Thoracic aorta (tissue), 2 donors: ENCODE measurements around the gene MICALL2. TPM values are rescaled to one million over a fixed set of nuclear protein-coding genes. Genes with fewer than 3 reads are reported as not detected.
A peak's percentile ranks its signal among the peaks of the same experiment; 100 is the strongest.

Experiments
- ATAC-seq: fragments of 150-250 bp; one replicate; pipeline ENCODE4 v1.8.0; 2017; ENCODE audit warnings: low read depth; ENCODE audit not compliant: insufficient number of reproducible peaks, low FRiP score
- DNase-seq: peaks from one replicate; pipeline ENCODE4 v3.0.0-alpha.2; 2020; ENCODE audit warnings: low spot score
- H3K27ac ChIP-seq, 2 donors: fragments of 200-600 bp; sonication (generic); 1 replicate in 1 of 2; 2 replicates in 1 of 2; pipeline ENCODE4 v1.5.1; 2016; ENCODE audit warnings: mild to moderate bottlenecking in 2 of 2, moderate library complexity in 2 of 2
- H3K27me3 ChIP-seq: fragments of 200-600 bp; sonication (generic); replicated peaks from 2 replicates; pipeline ENCODE4 v1.6.0; 2016; ENCODE audit warnings: mild to moderate bottlenecking; ENCODE audit not compliant: insufficient read depth
- H3K36me3 ChIP-seq: fragments of 200-600 bp; sonication (generic); one replicate; pipeline ENCODE4 v1.5.1; 2016
- H3K4me1 ChIP-seq, 2 donors: fragments of 200-600 bp; sonication (generic); 1 replicate in 1 of 2; 2 replicates in 1 of 2; pipeline versions ENCODE4 v1.5.1 to v1.6.0; 2016; ENCODE audit warnings: low read depth in 2 of 2, mild to moderate bottlenecking in 1 of 2; ENCODE audit not compliant: control insufficient read depth in 1 of 2
- H3K4me3 ChIP-seq: fragments of 200-600 bp; sonication (generic); 2 replicates; pipeline ENCODE4 v1.5.1; 2016; ENCODE audit warnings: mild to moderate bottlenecking
- H3K9me3 ChIP-seq: fragments of 200-600 bp; sonication (generic); 2 replicates; pipeline ENCODE4 v1.5.1; 2016
- total RNA-seq, 2 donors: library from RNA; depleted of rRNA; stranded (reverse); fragments of >200 nt; gene quantifications; one replicate each; pipeline versions ENCODE4 v1.1.0 to v1.2.3, GENCODE V29; 2016
- TF ChIP-seq, protein P1 (sequence below): fragments of 200-600 bp; sonication (generic); IDR thresholded peaks from one replicate; pipeline ENCODE4 v1.5.1; 2019; ENCODE audit warnings: antibody characterized with exemption

MICALL2 gene
- total RNA-seq, 2 donors from 2014 or later: 71.7 to 80.0 TPM

DNA sequence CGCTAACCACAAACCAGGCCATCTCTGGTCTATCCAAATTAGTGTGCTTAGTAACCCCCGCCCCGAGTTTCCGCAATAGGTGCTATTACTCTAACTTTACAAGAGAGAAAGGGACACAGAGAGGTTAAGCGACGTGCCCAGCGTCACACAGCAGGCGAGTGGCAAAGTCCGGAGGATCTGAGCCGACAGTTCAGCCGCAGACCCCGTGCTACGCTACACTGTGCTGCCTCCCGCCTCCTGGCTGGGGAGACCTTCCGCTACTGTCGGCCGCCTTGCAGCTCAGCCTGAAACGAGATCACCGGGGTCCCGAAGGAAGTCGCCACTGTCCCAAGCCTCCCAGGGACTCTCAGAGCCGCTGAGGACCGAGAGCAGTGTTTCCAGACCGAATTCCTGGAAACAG is 44.1 kb upstream of the MICALL2 start:
- DNase-seq (no peak), ATAC-seq (no peak)
- no peaks in the 10 kb centered on the region for H3K9me3 ChIP-seq
- H3K27me3 ChIP-seq: no peaks in the 10 kb centered on the region
- no peak overlapping the region for H3K27ac ChIP-seq
- peaks cover 16 to 20% of the 10 kb centered on the region in 2 donors for H3K4me1 ChIP-seq
- TF ChIP-seq, protein P1, sequence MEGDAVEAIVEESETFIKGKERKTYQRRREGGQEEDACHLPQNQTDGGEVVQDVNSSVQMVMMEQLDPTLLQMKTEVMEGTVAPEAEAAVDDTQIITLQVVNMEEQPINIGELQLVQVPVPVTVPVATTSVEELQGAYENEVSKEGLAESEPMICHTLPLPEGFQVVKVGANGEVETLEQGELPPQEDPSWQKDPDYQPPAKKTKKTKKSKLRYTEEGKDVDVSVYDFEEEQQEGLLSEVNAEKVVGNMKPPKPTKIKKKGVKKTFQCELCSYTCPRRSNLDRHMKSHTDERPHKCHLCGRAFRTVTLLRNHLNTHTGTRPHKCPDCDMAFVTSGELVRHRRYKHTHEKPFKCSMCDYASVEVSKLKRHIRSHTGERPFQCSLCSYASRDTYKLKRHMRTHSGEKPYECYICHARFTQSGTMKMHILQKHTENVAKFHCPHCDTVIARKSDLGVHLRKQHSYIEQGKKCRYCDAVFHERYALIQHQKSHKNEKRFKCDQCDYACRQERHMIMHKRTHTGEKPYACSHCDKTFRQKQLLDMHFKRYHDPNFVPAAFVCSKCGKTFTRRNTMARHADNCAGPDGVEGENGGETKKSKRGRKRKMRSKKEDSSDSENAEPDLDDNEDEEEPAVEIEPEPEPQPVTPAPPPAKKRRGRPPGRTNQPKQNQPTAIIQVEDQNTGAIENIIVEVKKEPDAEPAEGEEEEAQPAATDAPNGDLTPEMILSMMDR: no peak
- H3K4me3 ChIP-seq: peak overlapping the region; percentile 100
- H3K36me3 ChIP-seq: peaks cover 32% of the 10 kb centered on the region

DNA sequence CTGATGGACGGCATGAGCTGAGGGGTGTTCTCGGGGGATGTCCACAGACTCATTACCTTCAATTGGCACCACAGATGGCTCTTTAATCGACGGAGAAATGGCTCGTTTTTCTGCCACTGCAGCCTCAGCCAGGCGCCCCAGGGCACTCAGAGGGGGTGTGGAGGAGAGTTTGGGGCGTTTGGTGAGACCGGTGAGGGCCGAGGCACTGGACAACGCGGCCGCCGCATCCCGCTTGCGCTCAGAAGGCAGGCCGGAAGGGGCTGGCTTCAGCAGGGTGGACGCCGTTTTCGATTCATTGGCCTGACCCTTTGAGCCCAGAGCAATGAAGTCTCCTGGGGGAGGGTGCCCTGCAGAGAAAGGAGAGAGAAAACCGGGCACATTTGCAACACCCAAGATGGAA is 43.6 kb upstream of the MICALL2 start:
- ATAC-seq: no peak
- TF ChIP-seq, protein P1: no peak
- peaks cover 37% of the 10 kb centered on the region for H3K36me3 ChIP-seq

DNA sequence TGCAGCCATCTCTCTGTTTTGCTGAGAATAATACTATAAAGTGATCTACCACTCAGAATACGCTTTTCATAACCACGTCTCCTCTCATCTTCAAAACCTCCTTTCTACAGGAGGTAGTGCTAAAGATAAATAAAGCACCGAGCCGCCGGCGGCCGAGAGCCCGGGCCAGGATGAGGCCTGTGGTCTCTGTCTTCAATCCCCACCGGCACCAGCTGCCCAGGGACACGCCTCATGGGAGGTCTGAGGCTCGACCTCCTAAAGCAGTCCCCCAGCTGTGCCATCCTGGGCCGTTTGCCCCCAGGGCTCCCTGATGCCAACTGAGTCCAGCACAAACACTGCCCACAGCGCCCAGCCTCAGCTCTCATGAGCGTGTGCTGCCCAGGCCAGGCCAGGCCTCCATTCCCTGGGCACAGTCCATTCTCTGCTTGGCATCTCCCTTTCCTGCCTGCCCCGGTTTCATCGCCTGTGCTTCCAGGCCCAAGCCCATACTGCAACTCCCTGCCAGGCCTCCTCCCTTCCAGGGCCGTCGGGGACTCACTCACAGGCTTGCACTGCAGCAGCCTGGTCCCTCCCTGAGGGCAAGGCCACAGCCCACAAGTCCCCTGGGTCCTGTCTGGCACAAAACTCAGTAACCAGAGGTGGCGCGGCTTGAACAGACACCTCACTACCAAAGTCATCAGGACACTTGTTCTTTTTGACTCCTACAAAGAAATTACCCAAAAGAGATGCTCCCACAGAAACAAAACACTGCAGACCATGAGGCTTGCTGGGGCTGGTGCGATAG is 42.4 kb upstream of the MICALL2 start:
- Histone ChIP-seq H3K4me3 (no peak overlapping the region), H3K9me3 (no peaks in the 10 kb centered on the region), H3K36me3 (peaks cover 49% of the 10 kb centered on the region)

More for the DNA sequence above, 43.6 kb upstream of the MICALL2 start:
- H3K4me3 ChIP-seq: peak overlapping the region; percentile 100
- H3K27me3 ChIP-seq: no peaks in the 10 kb centered on the region
- no peak for DNase-seq
- no peak overlapping the region for H3K27ac ChIP-seq
- H3K9me3 ChIP-seq: no peaks in the 10 kb centered on the region
- peaks cover 16 to 20% of the 10 kb centered on the region in 2 donors for H3K4me1 ChIP-seq

DNA sequence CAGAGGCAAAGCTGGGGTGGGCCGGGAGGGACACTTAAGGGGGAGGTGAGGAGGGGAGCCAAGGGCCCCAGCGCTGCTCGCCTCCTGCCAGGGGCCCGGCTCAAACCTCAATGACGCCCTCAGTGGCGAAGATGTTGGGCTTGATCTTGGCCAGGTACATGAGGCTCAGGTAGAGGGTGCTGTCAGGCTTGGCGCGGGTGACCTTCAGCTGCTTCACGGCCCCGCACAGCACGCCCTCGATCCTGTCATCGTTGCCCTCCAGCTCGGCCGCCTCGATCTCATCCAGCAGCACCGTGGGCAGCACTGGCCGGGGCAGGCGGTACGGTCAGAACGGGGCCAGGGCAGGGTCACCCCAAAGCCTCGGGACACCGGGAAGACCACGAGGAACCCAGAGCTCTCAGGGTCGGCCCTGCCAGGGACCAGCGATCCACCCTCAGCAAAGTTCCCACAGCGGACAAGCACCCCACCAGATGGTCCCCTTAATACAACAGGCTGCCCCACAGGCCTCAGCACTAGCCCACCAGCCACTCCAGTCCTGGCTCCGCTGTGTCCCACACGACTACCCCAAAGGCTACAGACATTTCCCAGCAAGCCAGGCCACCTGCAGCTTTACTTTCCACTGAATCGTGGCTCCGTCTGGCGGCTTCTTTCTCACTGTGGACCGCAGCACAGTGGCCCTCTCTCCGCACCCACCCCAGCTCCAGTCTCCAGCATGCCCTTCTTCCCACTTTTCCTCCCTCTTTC is 41.0 kb upstream of the MICALL2 start:
- Histone ChIP-seq H3K4me3 (no peak overlapping the region), H3K27me3 (no peaks in the 10 kb centered on the region), H3K36me3 (peaks cover 59% of the 10 kb centered on the region), H3K4me1 (peaks cover 12 to 15% of the 10 kb centered on the region in 2 donors), H3K27ac (no peak overlapping the region), H3K9me3 (no peaks in the 10 kb centered on the region)
- DNase-seq (no peak), ATAC-seq (no peak)
- TF ChIP-seq, protein P1: no peak

More for the DNA sequence above, 42.4 kb upstream of the MICALL2 start:
- no peak for DNase-seq
- no peak for ATAC-seq
- Histone ChIP-seq H3K4me1 (peaks cover 12 to 16% of the 10 kb centered on the region in 2 donors), H3K27ac (no peak overlapping the region), H3K27me3 (no peaks in the 10 kb centered on the region)
- TF ChIP-seq, protein P1: no peak

DNA sequence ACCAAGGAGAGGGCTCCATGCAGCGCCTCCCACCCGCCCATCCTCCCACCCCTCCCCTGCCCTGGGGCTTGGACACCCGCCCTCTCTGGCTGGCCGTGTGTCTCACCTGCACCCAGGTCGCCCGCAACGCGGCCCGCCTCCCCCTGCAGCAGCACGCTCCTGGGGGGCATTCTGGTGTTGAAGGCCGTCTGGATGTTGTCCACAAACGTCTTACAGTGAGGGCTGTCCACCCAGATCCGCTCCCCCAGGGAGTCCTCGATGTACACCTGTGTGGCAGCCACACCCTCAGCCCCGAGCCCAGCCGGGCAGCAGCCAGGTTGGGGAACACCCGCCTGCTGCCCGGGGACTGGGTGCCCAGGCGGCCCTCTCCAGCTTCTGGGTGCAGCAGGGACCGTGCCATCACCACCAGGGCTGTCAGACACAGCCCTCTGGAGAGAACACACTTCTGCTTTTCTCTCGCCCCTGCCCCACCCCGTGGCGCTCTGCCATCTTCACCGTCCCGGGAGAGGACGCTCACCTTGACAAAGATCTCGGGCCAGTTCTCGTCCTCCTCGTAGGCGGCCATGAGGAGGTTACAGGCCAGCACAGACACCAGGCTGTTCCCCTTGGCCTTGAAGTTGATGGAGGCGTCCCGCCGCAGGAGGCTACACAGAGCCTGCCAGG is 40.2 kb upstream of the MICALL2 start:
- no peak for DNase-seq
- Histone ChIP-seq H3K4me1 (peaks cover 12 to 15% of the 10 kb centered on the region in 2 donors), H3K27me3 (no peaks in the 10 kb centered on the region), H3K9me3 (no peaks in the 10 kb centered on the region), H3K36me3 (peaks cover 66% of the 10 kb centered on the region), H3K4me3 (no peak overlapping the region), H3K27ac (no peak overlapping the region)
- no peak for ATAC-seq
- TF ChIP-seq, protein P1: no peak
